ENCODE data around the gene VPS26C.

DNA sequence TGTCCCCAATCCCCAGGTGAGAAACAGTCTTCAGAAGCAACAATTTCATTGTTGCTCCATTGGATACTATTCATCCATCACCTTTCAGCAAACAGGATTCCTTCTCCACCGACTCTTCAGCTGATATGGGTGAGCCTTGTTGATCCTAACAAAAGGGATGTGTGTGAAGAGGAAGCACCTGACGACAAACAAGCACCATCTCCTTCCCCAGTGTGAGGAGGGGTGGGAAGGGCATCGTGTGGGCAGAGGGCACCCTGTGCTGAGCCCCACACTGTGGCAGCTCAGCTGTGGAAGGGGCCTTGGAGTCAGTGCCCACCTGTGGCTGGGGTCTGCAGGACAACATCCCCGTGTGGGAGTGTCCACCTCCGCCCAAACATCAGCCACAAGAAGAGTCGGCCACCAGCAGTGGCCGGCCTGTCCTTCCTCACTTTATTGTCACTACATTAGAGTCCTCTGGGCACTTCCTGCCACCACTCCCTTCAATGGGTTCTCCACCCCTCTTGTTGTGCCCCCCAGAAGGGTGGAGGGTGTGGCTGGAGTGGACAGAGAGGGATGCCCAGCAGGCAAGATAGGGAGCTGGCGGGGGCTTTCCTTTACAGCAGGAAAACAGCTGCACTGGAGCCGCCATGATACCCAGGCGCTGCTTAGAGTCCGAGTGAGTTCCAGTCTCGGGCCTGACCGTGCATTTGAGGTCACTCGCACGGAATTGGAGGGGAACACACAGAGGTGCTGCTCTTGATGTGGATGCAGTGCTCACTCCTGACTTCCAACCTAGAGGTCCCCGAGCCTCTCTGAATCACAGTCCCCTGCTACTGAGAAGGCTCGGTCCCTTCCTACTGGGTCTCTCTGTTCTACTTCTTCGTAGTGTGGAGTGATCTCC, 40.9 kb downstream of the VPS26C start:
- TF ChIP-seq ELF1 (IDR thresholded peaks at IDR 0.05) (no peak), GATA2 (CRISPR knock-in tag; IDR thresholded peaks at IDR 0.05) (no peak), SIN3A (IDR thresholded peaks at IDR 0.05; ENCODE audit: borderline replicate concordance, low read depth, low read length) (no peak), POLR2AphosphoS5 (IDR thresholded peaks at IDR 0.05; ENCODE audit: low read depth, low read length) (no peak), EP300 (IDR thresholded peaks at IDR 0.05; ENCODE audit: borderline replicate concordance in 1 of 2, low read depth in 1 of 2, low read length in 1 of 2) (no peak), EZH2phosphoT487 (IDR thresholded peaks at IDR 0.05; ENCODE audit: borderline replicate concordance, low read depth) (no peak)
- TF ChIP-seq, protein P1, sequence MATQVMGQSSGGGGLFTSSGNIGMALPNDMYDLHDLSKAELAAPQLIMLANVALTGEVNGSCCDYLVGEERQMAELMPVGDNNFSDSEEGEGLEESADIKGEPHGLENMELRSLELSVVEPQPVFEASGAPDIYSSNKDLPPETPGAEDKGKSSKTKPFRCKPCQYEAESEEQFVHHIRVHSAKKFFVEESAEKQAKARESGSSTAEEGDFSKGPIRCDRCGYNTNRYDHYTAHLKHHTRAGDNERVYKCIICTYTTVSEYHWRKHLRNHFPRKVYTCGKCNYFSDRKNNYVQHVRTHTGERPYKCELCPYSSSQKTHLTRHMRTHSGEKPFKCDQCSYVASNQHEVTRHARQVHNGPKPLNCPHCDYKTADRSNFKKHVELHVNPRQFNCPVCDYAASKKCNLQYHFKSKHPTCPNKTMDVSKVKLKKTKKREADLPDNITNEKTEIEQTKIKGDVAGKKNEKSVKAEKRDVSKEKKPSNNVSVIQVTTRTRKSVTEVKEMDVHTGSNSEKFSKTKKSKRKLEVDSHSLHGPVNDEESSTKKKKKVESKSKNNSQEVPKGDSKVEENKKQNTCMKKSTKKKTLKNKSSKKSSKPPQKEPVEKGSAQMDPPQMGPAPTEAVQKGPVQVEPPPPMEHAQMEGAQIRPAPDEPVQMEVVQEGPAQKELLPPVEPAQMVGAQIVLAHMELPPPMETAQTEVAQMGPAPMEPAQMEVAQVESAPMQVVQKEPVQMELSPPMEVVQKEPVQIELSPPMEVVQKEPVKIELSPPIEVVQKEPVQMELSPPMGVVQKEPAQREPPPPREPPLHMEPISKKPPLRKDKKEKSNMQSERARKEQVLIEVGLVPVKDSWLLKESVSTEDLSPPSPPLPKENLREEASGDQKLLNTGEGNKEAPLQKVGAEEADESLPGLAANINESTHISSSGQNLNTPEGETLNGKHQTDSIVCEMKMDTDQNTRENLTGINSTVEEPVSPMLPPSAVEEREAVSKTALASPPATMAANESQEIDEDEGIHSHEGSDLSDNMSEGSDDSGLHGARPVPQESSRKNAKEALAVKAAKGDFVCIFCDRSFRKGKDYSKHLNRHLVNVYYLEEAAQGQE (IDR thresholded peaks at IDR 0.05; ENCODE audit: low read depth, low read length): no peak

Data from SK-N-SH (cell line).